Activated T-cell treated with anti-CD3 and anti-CD28 coated beads for 4 hours (primary cell): ENCODE measurements around the gene RPGR.

Source experiments
- DNase-seq: peaks from one replicate; pipeline ENCODE4 v3.0.0-alpha.2; 2020

RPGR gene

GRCh38 chrX:38240541-38240940, 86.8 kb downstream of the RPGR start:
- DNase-seq, result no peak

- DNase-seq, result no peak
Measured at GRCh38 chrX:38236901-38237615, 90.3 kb downstream of the RPGR start.

DNA sequence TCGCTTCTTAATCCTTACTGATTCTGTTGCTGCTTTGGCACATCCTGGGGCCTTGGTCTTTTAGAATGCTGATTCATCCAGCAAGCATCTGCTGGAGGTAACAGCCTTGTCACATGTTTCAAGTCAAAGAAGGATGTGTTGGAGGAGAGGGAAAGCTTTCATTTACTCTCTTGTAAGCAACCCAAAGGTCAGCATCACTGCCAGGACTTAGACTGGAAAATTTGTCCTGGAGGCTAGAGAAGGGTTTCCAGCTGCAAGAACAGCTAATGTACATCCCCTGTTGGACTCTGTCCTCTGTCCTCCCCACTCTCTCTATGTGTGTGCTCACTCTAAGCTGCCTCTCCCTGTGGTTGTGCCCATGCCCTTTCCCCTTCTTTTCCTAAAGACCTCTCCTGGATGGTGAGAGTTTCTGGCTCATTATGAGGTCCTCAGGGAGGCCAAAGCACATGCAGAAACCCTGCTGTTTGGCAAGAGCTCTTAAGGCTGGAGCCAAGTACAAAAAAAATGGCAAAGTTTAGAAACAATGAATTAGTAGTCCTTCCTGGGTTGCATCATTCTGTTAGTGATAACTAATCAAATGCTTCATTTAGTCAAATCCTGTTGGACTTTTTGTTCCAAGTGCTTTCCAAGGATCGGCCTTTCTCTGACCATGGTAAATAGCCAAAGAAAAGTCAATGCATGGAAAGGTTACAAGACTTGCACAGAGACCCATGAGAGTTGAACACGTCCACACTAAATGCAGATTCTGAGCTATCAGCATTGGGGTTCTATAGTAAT, 93.2 kb downstream of the RPGR start:
- DNase-seq, result no peak

DNA sequence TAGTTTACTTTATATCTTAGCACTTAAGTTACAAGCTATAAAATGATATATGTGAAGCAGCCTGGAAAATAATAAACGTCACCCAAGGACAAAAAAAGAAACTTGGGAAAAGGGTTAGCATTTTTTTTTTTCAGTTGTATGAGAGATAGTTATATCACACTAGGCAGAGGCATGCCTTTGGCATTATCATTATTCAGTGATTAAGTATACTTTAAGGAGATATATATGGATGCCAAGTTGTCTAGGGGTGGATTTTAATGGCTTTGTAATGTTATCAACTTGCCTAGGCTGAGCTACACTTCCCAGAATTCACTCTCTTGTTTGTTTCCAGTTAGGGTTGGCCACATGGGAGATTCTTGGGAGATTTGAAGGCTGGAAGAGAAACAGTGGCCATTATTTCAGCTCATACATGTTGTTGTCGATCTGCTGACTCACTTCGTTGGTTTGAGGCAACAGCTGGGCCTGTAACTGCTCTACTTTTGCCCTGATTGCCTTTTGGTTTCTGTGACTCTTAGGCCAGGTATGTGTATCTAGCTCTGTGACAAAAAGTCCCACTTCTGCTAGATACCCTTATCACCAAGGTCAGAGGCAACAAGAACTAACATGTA, 95.1 kb downstream of the RPGR start:
- DNase-seq, result no peak

DNA sequence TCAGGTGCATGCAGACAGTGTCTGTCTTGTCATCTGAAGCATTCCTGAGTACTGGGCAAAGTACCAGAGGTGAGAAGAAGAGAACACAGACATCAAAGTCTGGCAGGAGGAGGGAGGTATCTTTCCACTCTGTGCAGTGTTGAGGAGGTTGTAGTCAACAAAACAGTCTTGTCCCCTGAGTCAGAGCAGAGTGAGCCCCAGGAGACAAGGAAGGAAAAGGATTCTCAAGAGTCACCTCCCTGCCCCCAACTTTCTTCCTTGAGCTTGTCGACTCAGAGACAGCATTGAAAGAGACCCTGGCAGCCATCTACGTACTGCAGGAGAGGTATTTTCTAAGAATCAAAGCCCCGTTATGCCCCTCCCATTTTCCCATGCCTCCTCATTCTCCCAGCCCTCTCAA, 102.2 kb downstream of the RPGR start:
- no peak for DNase-seq

- no peak for DNase-seq
Measured at GRCh38 chrX:38224160-38224559, 103.1 kb downstream of the RPGR start.

DNA sequence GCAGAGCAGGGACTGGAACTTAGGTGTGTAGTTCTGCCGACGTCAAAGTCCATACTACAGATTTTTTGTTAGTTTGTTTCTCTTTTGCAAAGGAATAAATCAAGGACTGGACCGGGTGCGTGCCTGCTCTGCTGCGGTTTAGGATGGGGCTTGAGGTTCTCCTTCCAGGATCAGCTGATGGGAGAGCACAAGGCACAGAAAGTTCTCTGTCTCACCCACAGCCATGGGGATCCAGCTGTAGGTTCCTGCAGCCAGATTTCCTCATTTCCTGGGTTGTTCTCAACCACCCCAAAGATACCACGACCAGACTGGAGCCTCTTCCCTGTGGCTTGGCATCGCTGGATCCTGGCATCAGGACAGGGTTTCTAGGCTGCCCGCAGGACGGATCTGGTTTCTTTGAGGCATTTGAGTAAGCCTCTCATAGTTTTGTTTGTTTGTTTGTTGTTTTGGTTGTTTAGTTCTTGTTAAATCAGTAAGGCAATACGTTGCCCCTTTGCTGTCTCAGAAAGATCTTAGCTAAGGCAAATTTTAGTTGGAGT, 105.8 kb downstream of the RPGR start:
- no peak for DNase-seq

GRCh38 chrX:38220415-38221390, 106.6 kb downstream of the RPGR start, which contains the start of gene SRPX:
SRPX (minus strand) TSS chrX:38220871; CDS start chrX:38220792, 79 bp downstream.
- no peak for DNase-seq

DNA sequence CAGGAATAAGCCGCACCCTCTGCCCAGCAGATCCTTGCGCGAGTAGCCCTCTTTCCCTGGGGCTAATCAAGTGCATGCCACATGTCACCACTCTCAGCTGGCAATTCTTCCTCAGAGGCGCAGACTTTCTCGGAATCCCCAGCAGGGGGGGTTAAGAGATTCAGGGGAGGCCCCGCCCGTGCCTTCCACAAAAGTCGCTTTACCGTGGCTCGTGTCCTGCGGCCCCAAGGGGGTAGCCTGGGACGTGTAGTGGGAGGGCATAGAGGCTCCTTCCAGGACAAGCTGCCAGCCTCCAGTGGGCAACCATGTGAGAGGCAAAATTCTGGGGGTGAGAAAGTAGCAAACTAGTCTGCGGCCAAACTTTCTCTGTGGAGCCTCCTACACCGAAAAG, 107.3 kb downstream of the RPGR start:
- DNase-seq, result no peak
